Stomach (tissue), 4 donors: Measurements from ENCODE around the gene INKA2.

Source experiments
- POLR2A ChIP-seq, 4 donors: fragments of 450-650 bp; IDR thresholded peaks; one replicate each; pipeline ENCODE4 v1.6.1; 2016; ENCODE audit warnings: antibody characterized with exemption in 4 of 4, control low read depth in 2 of 4, mild to moderate bottlenecking in 1 of 4, moderate library complexity in 1 of 4
- POLR2AphosphoS5 ChIP-seq, 3 donors: sonication (generic); formaldehyde crosslinking; IDR thresholded peaks; one replicate each; pipeline ENCODE4 v1.6.1; 2016; ENCODE audit warnings: antibody characterized with exemption in 3 of 3
- TF ChIP-seq, protein P1 (sequence below), 7 experiments: fragments of 450-650 bp in 4 of 7; fragments of 200-600 bp in 3 of 7; sonication (generic) in 3 of 7; IDR thresholded peaks; one replicate each; pipeline ENCODE4 v1.5.1; 2016 to 2019; ENCODE audit warnings: antibody characterized with exemption in 7 of 7, control low read depth in 2 of 7, mild to moderate bottlenecking in 1 of 7

DNA sequence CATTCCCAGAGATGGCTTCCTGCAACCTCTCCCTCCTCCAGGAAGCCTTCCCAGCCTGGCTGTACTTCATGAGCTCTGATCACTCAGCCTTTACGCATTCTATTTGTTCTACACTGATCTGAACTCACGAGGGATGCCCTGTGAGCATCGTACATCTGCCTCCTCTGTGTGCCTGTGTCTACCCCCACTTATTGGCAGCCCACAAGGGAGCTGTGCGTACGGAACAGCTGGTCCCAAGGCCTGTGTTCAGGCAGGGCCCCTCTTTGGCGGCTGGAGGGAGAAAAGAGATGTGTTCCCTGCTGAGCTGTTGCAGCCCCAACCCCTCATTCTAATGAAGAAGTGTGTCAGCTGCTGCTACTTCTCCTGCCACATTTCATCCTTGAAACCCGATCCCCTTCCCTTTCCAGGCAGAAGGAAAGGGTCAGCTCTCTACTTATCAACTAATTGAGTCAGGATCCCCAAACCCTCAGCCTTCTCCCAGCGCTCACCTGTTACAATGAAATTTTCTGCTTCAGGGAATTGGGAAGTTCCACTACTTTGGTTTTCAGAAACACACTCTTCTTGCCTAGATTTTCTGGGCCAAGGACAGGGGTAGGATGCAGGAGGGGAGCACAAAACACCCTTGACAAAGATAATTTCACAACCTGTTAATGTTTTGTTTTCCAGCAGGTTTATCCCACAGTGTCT is 3.2 kb downstream of the INKA2 start:
- TF ChIP-seq, protein P1, sequence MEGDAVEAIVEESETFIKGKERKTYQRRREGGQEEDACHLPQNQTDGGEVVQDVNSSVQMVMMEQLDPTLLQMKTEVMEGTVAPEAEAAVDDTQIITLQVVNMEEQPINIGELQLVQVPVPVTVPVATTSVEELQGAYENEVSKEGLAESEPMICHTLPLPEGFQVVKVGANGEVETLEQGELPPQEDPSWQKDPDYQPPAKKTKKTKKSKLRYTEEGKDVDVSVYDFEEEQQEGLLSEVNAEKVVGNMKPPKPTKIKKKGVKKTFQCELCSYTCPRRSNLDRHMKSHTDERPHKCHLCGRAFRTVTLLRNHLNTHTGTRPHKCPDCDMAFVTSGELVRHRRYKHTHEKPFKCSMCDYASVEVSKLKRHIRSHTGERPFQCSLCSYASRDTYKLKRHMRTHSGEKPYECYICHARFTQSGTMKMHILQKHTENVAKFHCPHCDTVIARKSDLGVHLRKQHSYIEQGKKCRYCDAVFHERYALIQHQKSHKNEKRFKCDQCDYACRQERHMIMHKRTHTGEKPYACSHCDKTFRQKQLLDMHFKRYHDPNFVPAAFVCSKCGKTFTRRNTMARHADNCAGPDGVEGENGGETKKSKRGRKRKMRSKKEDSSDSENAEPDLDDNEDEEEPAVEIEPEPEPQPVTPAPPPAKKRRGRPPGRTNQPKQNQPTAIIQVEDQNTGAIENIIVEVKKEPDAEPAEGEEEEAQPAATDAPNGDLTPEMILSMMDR (IDR thresholded peaks at IDR 0.05) = no peak
- TF ChIP-seq POLR2A (IDR thresholded peaks at IDR 0.05) (no peak), POLR2AphosphoS5 (IDR thresholded peaks at IDR 0.05) (no peak)
